Epithelial cell of umbilical artery (primary cell): ENCODE measurements around the gene PHOX2B. TPM values are rescaled to one million over a fixed set of nuclear protein-coding genes. Genes with fewer than 3 reads are reported as not detected.

Experiments
- total RNA-seq: library from RNA; depleted of rRNA; stranded (reverse); fragments of >200 nt; gene quantifications from 2 replicates; pipeline ENCODE4 v1.2.3, GENCODE V29; 2014

PHOX2B gene
- total RNA-seq = not detected in 2 replicates

GRCh38 chr4:41748571-41749475 is at the start of gene PHOX2B:
Gene PHOX2B, minus strand, starts transcription at chr4:41748725. Its CDS starts 115 bp downstream, at chr4:41748610.

Other genes with a start within 250 kb of the PHOX2B start
- 7.5 and 13.2 TPM in 2 replicates for gene LIMCH1, start 210.6 kb downstream of the PHOX2B start, total RNA-seq
- gene TMEM33, start 186.7 kb upstream of the PHOX2B start, total RNA-seq = 53.3 and 54.3 TPM in 2 replicates
- gene DCAF4L1, start 233.0 kb upstream of the PHOX2B start, total RNA-seq = under 0.01 and 0.15 TPM in 2 replicates
- 70.8 and 81.0 TPM in 2 replicates for gene SLC30A9, start 241.8 kb upstream of the PHOX2B start, total RNA-seq